H1 (cell line): ENCODE measurements around the gene ARID4B. TPM values are rescaled to one million over a fixed set of nuclear protein-coding genes. Genes with fewer than 3 reads are reported as not detected.

ENCODE experiments used
- CTCF ChIA-PET: fragments of 300-600 bp; sonication (Branson Sonifier 250); formaldehyde crosslinking; loops from one replicate; lab custom pipeline; 2021; ENCODE audit not compliant: partially characterized antibody; lab: Charles Lee
- POLR2A ChIA-PET: fragments of 300-600 bp; sonication (Branson Sonifier 250); formaldehyde crosslinking; loops from one replicate; lab custom pipeline; 2021; ENCODE audit warnings: inconsistent platforms; ENCODE audit not compliant: partially characterized antibody; lab: Charles Lee
- DNase-seq, 2 experiments: peaks; one replicate each; pipeline versions ENCODE4 v3.0.0 to v3.0.0-alpha.2; 2010 to 2022; ENCODE audit warnings: low spot score in 2 of 2, low read depth in 1 of 2, mixed read lengths in 1 of 2
- FAIRE-seq: peaks from 2 replicates; lab custom pipeline; 2011; peaks lifted over from hg19 to GRCh38; lab: Jason Lieb, UNC
- H2AFZ ChIP-seq: 2 replicates; pipeline ENCODE4 v1.8.1; 2012; ENCODE audit warnings: low read length, inconsistent platforms
- H2AK5ac ChIP-seq: 2 replicates; pipeline ENCODE4 v1.6.1; 2013; ENCODE audit warnings: low read depth, low read length
- H2BK120ac ChIP-seq: replicated peaks from 2 replicates; pipeline ENCODE3; 2013; ENCODE audit warnings: low read depth, low read length, inconsistent platforms
- H2BK12ac ChIP-seq: 2 replicates; pipeline ENCODE4 v1.6.1; 2013; ENCODE audit warnings: low read depth, low read length
- H2BK15ac ChIP-seq: 2 replicates; pipeline ENCODE4 v1.6.1; 2013; ENCODE audit warnings: low read length
- H2BK20ac ChIP-seq: 2 replicates; pipeline ENCODE4 v1.6.1; 2013; ENCODE audit warnings: low read length
- H2BK5ac ChIP-seq: 2 replicates; pipeline ENCODE4 v1.6.1; 2013; ENCODE audit warnings: low read depth, low read length
- H3K14ac ChIP-seq: 2 replicates; pipeline ENCODE4 v1.6.1; 2013; ENCODE audit warnings: inconsistent platforms; ENCODE audit not compliant: insufficient read length
- H3K18ac ChIP-seq: 2 replicates; pipeline ENCODE4 v1.6.1; 2013; ENCODE audit warnings: low read length; ENCODE audit errors: extremely low read depth
- H3K23ac ChIP-seq: 2 replicates; pipeline ENCODE4 v1.6.1; 2013; ENCODE audit warnings: inconsistent platforms; ENCODE audit not compliant: insufficient read length
- H3K23me2 ChIP-seq: 2 replicates; pipeline ENCODE4 v1.6.1; 2013; ENCODE audit warnings: low read depth, low read length
- H3K27ac ChIP-seq: 2 replicates; pipeline ENCODE4 v1.6.1; 2011; ENCODE audit warnings: low read depth, low read length, inconsistent platforms
- H3K27me3 ChIP-seq, 4 experiments: replicated peaks in 1 of 4; 1 replicate in 1 of 4; 2 replicates in 3 of 4; pipeline versions ENCODE4 v1.6.1 to v1.8.1; 2011 to 2013; ENCODE audit warnings: low read length in 3 of 4, mild to moderate bottlenecking in 3 of 4, inconsistent platforms in 2 of 4, mixed read lengths in 2 of 4, moderate library complexity in 1 of 4; ENCODE audit not compliant: control insufficient read depth in 3 of 4, insufficient read depth in 3 of 4; ENCODE audit errors: extremely low read depth in 1 of 4
- H3K36me3 ChIP-seq, 4 experiments: 2 replicates each; pipeline versions ENCODE4 v1.6.1 to v1.8.1; 2011 to 2013; ENCODE audit warnings: mild to moderate bottlenecking in 4 of 4, low read length in 3 of 4, moderate library complexity in 2 of 4, control low read depth in 1 of 4, inconsistent platforms in 1 of 4; ENCODE audit not compliant: insufficient read depth in 4 of 4, control insufficient read depth in 2 of 4
- H3K4ac ChIP-seq: replicated peaks from 2 replicates; pipeline ENCODE3; 2013; ENCODE audit warnings: low read length, low read depth, mixed read lengths, inconsistent platforms; ENCODE audit not compliant: insufficient read length
- H3K4me1 ChIP-seq, 4 experiments: replicated peaks in 1 of 4; 1 replicate in 1 of 4; 2 replicates in 3 of 4; pipeline versions ENCODE4 v1.6.1 to v1.8.1; 2011 to 2013; ENCODE audit warnings: low read length in 3 of 4, inconsistent platforms in 2 of 4, mixed read lengths in 1 of 4; ENCODE audit not compliant: insufficient read depth in 4 of 4, control insufficient read depth in 3 of 4
- H3K4me2 ChIP-seq, 2 experiments: 2 replicates each; pipeline versions ENCODE4 v1.6.1 to v1.8.1; 2011 to 2013; ENCODE audit warnings: low read depth in 2 of 2, low read length in 2 of 2, control low read depth in 1 of 2, inconsistent platforms in 1 of 2, mild to moderate bottlenecking in 1 of 2; ENCODE audit not compliant: insufficient read depth in 1 of 2
- H3K4me3 ChIP-seq, 4 experiments: fragments of 200-600, 300-600 bp in 1 of 4; sonication (generic), shearing (Covaris generic), sonication (Bioruptor Twin) in 1 of 4; 2 replicates each; pipeline versions ENCODE4 v1.5.1 to v1.8.1; 2011 to 2016; ENCODE audit warnings: low read length in 4 of 4, low read depth in 3 of 4, control low read depth in 2 of 4, inconsistent platforms in 2 of 4, mild to moderate bottlenecking in 2 of 4, mixed read lengths in 1 of 4, moderate library complexity in 1 of 4; ENCODE audit not compliant: insufficient read depth in 2 of 4; ENCODE audit errors: extremely low read depth in 1 of 4
- H3K56ac ChIP-seq: replicated peaks from 2 replicates; pipeline ENCODE3; 2013; ENCODE audit warnings: low read depth, mild to moderate bottlenecking, mixed read lengths, low read length, inconsistent platforms; ENCODE audit not compliant: insufficient read length
- H3K79me1 ChIP-seq: 2 replicates; pipeline ENCODE4 v1.6.1; 2013; ENCODE audit warnings: low read depth, low read length, control low read depth
- H3K79me2 ChIP-seq, 2 experiments: 2 replicates each; pipeline versions ENCODE4 v1.6.1 to v1.8.1; 2012 to 2013; ENCODE audit warnings: low read length in 2 of 2, mild to moderate bottlenecking in 2 of 2, inconsistent platforms in 1 of 2; ENCODE audit not compliant: insufficient read depth in 2 of 2, control insufficient read depth in 1 of 2
- H3K9ac ChIP-seq, 4 experiments: replicated peaks in 1 of 4; 1 replicate in 1 of 4; 2 replicates in 3 of 4; pipeline versions ENCODE4 v1.6.1 to v1.8.1; 2011 to 2013; ENCODE audit warnings: low read depth in 3 of 4, low read length in 3 of 4, control low read depth in 2 of 4, mild to moderate bottlenecking in 2 of 4, moderate library complexity in 2 of 4, inconsistent platforms in 1 of 4; ENCODE audit errors: extremely low read depth in 1 of 4
- H3K9me3 ChIP-seq, 2 experiments: 2 replicates each; pipeline versions ENCODE4 v1.6.1 to v1.8.1; 2012 to 2013; ENCODE audit warnings: mild to moderate bottlenecking in 2 of 2, moderate library complexity in 2 of 2, control low read depth in 1 of 2, inconsistent platforms in 1 of 2, low read depth in 1 of 2, low read length in 1 of 2, mixed read lengths in 1 of 2; ENCODE audit not compliant: insufficient read depth in 2 of 2
- H4K20me1 ChIP-seq, 2 experiments: replicated peaks in 1 of 2; 2 replicates each; pipeline versions ENCODE3 to v1.8.1; 2011 to 2013; ENCODE audit warnings: inconsistent platforms in 2 of 2, low read length in 2 of 2, mild to moderate bottlenecking in 1 of 2; ENCODE audit not compliant: insufficient read depth in 2 of 2, control insufficient read depth in 1 of 2
- H4K5ac ChIP-seq: 2 replicates; pipeline ENCODE4 v1.6.1; 2013; ENCODE audit warnings: low read length, low read depth, mixed read lengths, inconsistent platforms; ENCODE audit not compliant: insufficient read length
- H4K8ac ChIP-seq: 2 replicates; pipeline ENCODE4 v1.8.0; 2013; ENCODE audit warnings: mild to moderate bottlenecking, moderate library complexity, low read length, inconsistent platforms; ENCODE audit not compliant: insufficient read depth; ENCODE audit errors: extremely low read depth
- H4K91ac ChIP-seq: replicated peaks from 2 replicates; pipeline ENCODE3; 2013; ENCODE audit warnings: low read length, mixed read lengths, inconsistent platforms; ENCODE audit not compliant: insufficient read length
- ATF3 ChIP-seq: IDR thresholded peaks from 2 replicates; pipeline ENCODE4 v1.6.1; 2011; ENCODE audit warnings: low read depth, mild to moderate bottlenecking, low read length; ENCODE audit not compliant: insufficient read depth
- CEBPB ChIP-seq: IDR thresholded peaks from 2 replicates; pipeline ENCODE4 v1.6.1; 2012; ENCODE audit warnings: low read depth, low read length
- EP300 ChIP-seq, 2 experiments: IDR thresholded peaks; 1 replicate in 1 of 2; 2 replicates in 1 of 2; pipeline ENCODE4 v1.6.1; 2011 to 2012; ENCODE audit warnings: low read depth in 2 of 2, low read length in 2 of 2, mild to moderate bottlenecking in 2 of 2, borderline replicate concordance in 1 of 2, inconsistent platforms in 1 of 2, moderate library complexity in 1 of 2
- GABPA ChIP-seq: IDR thresholded peaks from 2 replicates; pipeline ENCODE4 v1.6.1; 2011; ENCODE audit warnings: mild to moderate bottlenecking, low read length, moderate library complexity, borderline replicate concordance; ENCODE audit not compliant: insufficient read depth
- HDAC6 ChIP-seq: IDR thresholded peaks from one replicate; pipeline ENCODE4 v1.7.1; 2012; ENCODE audit warnings: low read depth, mild to moderate bottlenecking, inconsistent platforms, low read length, moderate library complexity
- NRF1 ChIP-seq: IDR thresholded peaks from 2 replicates; pipeline ENCODE4 v1.6.1; 2011; ENCODE audit warnings: mild to moderate bottlenecking, low read depth, low read length, improper control_type of control experiment
- RXRA ChIP-seq: IDR thresholded peaks from 2 replicates; pipeline ENCODE4 v1.6.1; 2011; ENCODE audit warnings: low read depth, mild to moderate bottlenecking, low read length, moderate library complexity; ENCODE audit not compliant: insufficient read depth
- SIN3A ChIP-seq, 2 experiments: IDR thresholded peaks in 1 of 2; conservative IDR thresholded peaks in 1 of 2; 2 replicates each; pipeline ENCODE4 v1.6.1; 2011 to 2012; ENCODE audit warnings: low read length in 2 of 2, improper control_type of control experiment in 1 of 2, low read depth in 1 of 2, mild to moderate bottlenecking in 1 of 2
- SIX5 ChIP-seq: IDR thresholded peaks from 2 replicates; pipeline ENCODE4 v1.6.1; 2011; ENCODE audit warnings: mild to moderate bottlenecking, low read depth, low read length
- USF2 ChIP-seq: IDR thresholded peaks from 2 replicates; pipeline ENCODE4 v1.6.1; 2011; ENCODE audit warnings: low read length, improper control_type of control experiment
- WGBS, 2 experiments: shearing (Covaris generic) in 1 of 2; methylation state at CpG; one replicate each; pipeline versions ENCODE4 v1.1.6 to v1.1.7; 2013 to 2015; ENCODE audit warnings: low lambda C conversion rate in 2 of 2, mixed read lengths in 2 of 2, inconsistent platforms in 1 of 2, low coverage in 1 of 2, missing lambda C conversion rate in 1 of 2; ENCODE audit not compliant: insufficient replicate concordance in 2 of 2, insufficient coverage in 1 of 2, insufficient read length in 1 of 2; ENCODE audit errors: extremely low coverage in 1 of 2, missing lambda C conversion rate in 1 of 2; 5-methylcytosine and 5-hydroxymethylcytosine counted together
- polyA plus RNA-seq, 7 experiments: library from polyadenylated mRNA; depleted of rRNA in 3 of 7; stranded (reverse) in 5 of 7; unstranded in 2 of 7; fragments of >200 nt in 5 of 7; fragments of 200-250 nt in 2 of 7; gene quantifications; 1 replicate in 5 of 7; 2 replicates in 1 of 7; 4 replicates in 1 of 7; pipeline versions ENCODE4 v1.2.1 to v1.2.3, GENCODE V29; 2011 to 2013; ENCODE audit warnings: missing spikeins in 2 of 7, mixed read lengths in 2 of 7
- total RNA-seq: library from RNA; stranded (reverse); fragmentation: NEBNext Ultra II Directional; extraction: Animal tissue kit (Norgen Biotek cat#: 25700); gene quantifications from 2 replicates; pipeline ENCODE4 v1.2.1, GENCODE V29; 2021

The ARID4B gene
- total and polyA plus RNA-seq, 2 of the 8 experiments (the other 6 are each of a cell fraction or from before 2014, with no cell fraction given): 5.1 to 28.8 TPM

- H3K23ac ChIP-seq: no peak overlapping the region
- DNase-seq: no peak
- CTCF ChIA-PET: interaction anchor here (0.6 to 2.1 kb wide), 4 partner anchors 37 to 1271 kb away, joined by 3 to 7 read pairs (median 4); no protein-coding TSS in a partner anchor
- no peak overlapping the region for H3K18ac ChIP-seq
- H3K56ac ChIP-seq: no peak overlapping the region
- no peak overlapping the region for H2BK15ac ChIP-seq
- no peak overlapping the region for H3K4me2 ChIP-seq
- no peaks in the 10 kb centered on the region for H3K27me3 ChIP-seq
- no peak overlapping the region for H3K27ac ChIP-seq
- H2BK20ac ChIP-seq: no peak overlapping the region
- no peaks in the 10 kb centered on the region for H3K79me1 ChIP-seq
- H3K23me2 ChIP-seq: no peaks in the 10 kb centered on the region
- no peaks in the 10 kb centered on the region for H3K79me2 ChIP-seq
- no peak overlapping the region for H3K4me3 ChIP-seq
- no peak overlapping the region for H4K5ac ChIP-seq
- no peak overlapping the region for H4K91ac ChIP-seq
- H2AK5ac ChIP-seq: no peak overlapping the region
- no peak overlapping the region for H2BK12ac ChIP-seq
- H2BK5ac ChIP-seq: no peak overlapping the region
- no peak overlapping the region for H3K14ac ChIP-seq
- POLR2A ChIA-PET: interaction anchor here (1.1 kb wide), 1 partner anchor 21 kb away, joined by 4 read pairs; the partner anchor contains the start of gene RBM34
- no peaks in the 10 kb centered on the region for H4K20me1 ChIP-seq
- H2AFZ ChIP-seq: no peak overlapping the region
- no peak overlapping the region for H3K9ac ChIP-seq
- no peaks in the 10 kb centered on the region for H3K9me3 ChIP-seq
- no peak overlapping the region for H3K4ac ChIP-seq
- H3K4me1 ChIP-seq: peaks cover 0 to 2% (median 0%) of the 10 kb centered on the region in 4 experiments; a peak in 1 of 7 replicates
- no peak overlapping the region for H2BK120ac ChIP-seq
- FAIRE-seq: no peak
- no peak overlapping the region; the same call in 1 of the 2 replicates for H4K8ac ChIP-seq
- 86% methylated on average over 8 of the region's 8 CpGs; no CpG with 5 or more reads in 1 of the 2 experiments for WGBS, 2 experiments
- H3K36me3 ChIP-seq: peaks cover 2 to 36% (median 17%) of the 10 kb centered on the region in 4 experiments; a peak in 7 of 8 replicates
- TF ChIP-seq USF2 (no peak), SIX5 (no peak), ATF3 (no peak), NRF1 (no peak), GABPA (no peak), RXRA (no peak), SIN3A (conservative IDR thresholded peaks at IDR 0.05 in 1 of 2, IDR thresholded peaks at IDR 0.05 in 1 of 2; ENCODE audit: low read depth in 1 of 2, low read length in 2 of 2) (no peak), EP300 (IDR thresholded peaks at IDR 0.05; ENCODE audit: borderline replicate concordance in 1 of 2, low read depth in 2 of 2, low read length in 2 of 2) (no peak), CEBPB (no peak), HDAC6 (no peak)
Observed at GRCh38 chr1:235181561-235182245, 146.3 kb downstream of the ARID4B start.
